ENCODE measurements around the gene GLB1L2. TPM values are rescaled to one million over a fixed set of nuclear protein-coding genes. Genes with fewer than 3 reads are reported as not detected.
A peak's percentile ranks its signal among the peaks of the same experiment; 100 is the strongest.

The GLB1L2 gene
- polyA plus RNA-seq, 1 of the 3 experiments (the other 2 are of a cell fraction), result 3.4 TPM

GRCh38 chr11:134330611-134331353, 1.0 kb upstream of the GLB1L2 start:
- Histone ChIP-seq H3K9ac (no peak overlapping the region), H3K4me3 (ENCODE audit: low read depth in 2 of 2, low read length in 1 of 2) (peak overlapping the region; percentile 43 to 48; a peak in 3 of 4 replicates)
- POLR2A ChIA-PET, result no interaction called here

More at GRCh38 chr11:134330611-134331353, 1.0 kb upstream of the GLB1L2 start:
- Histone ChIP-seq H3K36me3 (replicated peaks in 1 of 2; ENCODE audit: control insufficient read depth in 1 of 2, insufficient read depth in 2 of 2, low read length in 1 of 2) (no peaks in the 10 kb centered on the region), H3K27me3 (ENCODE audit: insufficient read depth) (peaks cover 7% of the 10 kb centered on the region; the same call in 1 of the 2 replicates), H4K20me1 (ENCODE audit: insufficient read depth) (no peaks in the 10 kb centered on the region), H3F3A (replicated peaks; ENCODE audit: insufficient read depth) (no peaks in the 10 kb centered on the region), H3K4me2 (peak overlapping the region; percentile 63), H2AFZ (ENCODE audit: low read depth) (peak overlapping the region; percentile 66), H3K9me3 (no peaks in the 10 kb centered on the region), H3K79me2 (ENCODE audit: insufficient read depth) (no peaks in the 10 kb centered on the region), H3K27ac (ENCODE audit: low read depth in 2 of 2, low read length in 1 of 2) (no peak overlapping the region), H3K9me2 (no peaks in the 10 kb centered on the region), H3K4me1 (ENCODE audit: control insufficient read depth in 1 of 2, insufficient read depth in 2 of 2, low read depth in 1 of 2, low read length in 1 of 2) (peaks cover 0 to 3% of the 10 kb centered on the region in 2 experiments; a peak in 2 of 4 replicates)
- TF ChIP-seq FOXJ3 (CRISPR knock-in tag; IDR thresholded peaks at IDR 0.05) (no peak), EP300 (IDR thresholded peaks at IDR 0.05; ENCODE audit: borderline replicate concordance in 1 of 2, low read depth in 1 of 2, low read length in 1 of 2) (no peak), IRF3 (IDR thresholded peaks at IDR 0.05; ENCODE audit: low read depth, low read length) (no peak), EZH2phosphoT487 (IDR thresholded peaks at IDR 0.05; ENCODE audit: borderline replicate concordance, low read depth) (no peak), GABPA (IDR thresholded peaks at IDR 0.05; ENCODE audit: low read depth) (no peak), RAD21 (IDR thresholded peaks at IDR 0.05; ENCODE audit: low read length) (no peak), USF1 (IDR thresholded peaks at IDR 0.05; ENCODE audit: borderline replicate concordance, low read depth) (no peak), USF2 (IDR thresholded peaks at IDR 0.05; ENCODE audit: borderline replicate concordance, low read depth, low read length) (no peak), ZBTB33 (IDR thresholded peaks at IDR 0.05; ENCODE audit: borderline replicate concordance, low read depth) (no peak), CTCF (IDR thresholded peaks at IDR 0.05) (no peak), YY1 (IDR thresholded peaks at IDR 0.05; ENCODE audit: low read depth) (no peak), SMC3 (IDR thresholded peaks at IDR 0.05; ENCODE audit: low read depth, low read length) (no peak), JUND (IDR thresholded peaks at IDR 0.05) (no peak), POLR2AphosphoS5 (IDR thresholded peaks at IDR 0.05; ENCODE audit: low read depth, low read length) (no peak), TAF1 (IDR thresholded peaks at IDR 0.05; ENCODE audit: borderline replicate concordance, low read depth, low read length) (no peak), FOSL2 (IDR thresholded peaks at IDR 0.05; ENCODE audit: borderline replicate concordance, low read depth) (no peak), RCOR1 (IDR thresholded peaks at IDR 0.05; ENCODE audit: low read length) (no peak)
- WGBS (ENCODE audit: low lambda C conversion rate), result 51% methylated on average over 22 of the region's 22 CpGs
- CTCF ChIA-PET, result no interaction called here
- DNase-seq, result no peak
